ENCODE results near the gene ESRRG.
"Not testable (repeated sequence)": the region's sequence is repeated elsewhere in the genome, so short reads cannot be mapped to it uniquely, and the experiment has no call there.

Gene ESRRG

GRCh38 chr1:216732121-216732520 is 8.9 kb upstream of the ESRRG start:
- no peaks in the 10 kb centered on the region for H3K36me3 Mint-ChIP-seq (ENCODE audit: insufficient read depth)
- ATAC-seq (replicated peaks; ENCODE audit: extremely low read depth, poor library complexity, severe bottlenecking): no peak
- H3K4me1 Mint-ChIP-seq: no peaks in the 10 kb centered on the region
- H3K9me3 Mint-ChIP-seq: peaks cover 19% of the 10 kb centered on the region
- H3K27me3 Mint-ChIP-seq: no peaks in the 10 kb centered on the region
- H3K4me3 Mint-ChIP-seq: no peak overlapping the region
- DNase-seq (ENCODE audit: low spot score in 2 of 2): no peak
- H3K27ac Mint-ChIP-seq (ENCODE audit: low read depth): no peak overlapping the region

- H3K27ac Mint-ChIP-seq (ENCODE audit: low read depth): no peak overlapping the region
- peaks cover 22% of the 10 kb centered on the region for H3K9me3 Mint-ChIP-seq
- H3K4me3 Mint-ChIP-seq: no peak overlapping the region
- DNase-seq (ENCODE audit: low spot score in 2 of 2): no peak
- no peaks in the 10 kb centered on the region for H3K4me1 Mint-ChIP-seq
- no peak for ATAC-seq (replicated peaks; ENCODE audit: extremely low read depth, poor library complexity, severe bottlenecking)
- no peaks in the 10 kb centered on the region for H3K27me3 Mint-ChIP-seq
- no peaks in the 10 kb centered on the region for H3K36me3 Mint-ChIP-seq (ENCODE audit: insufficient read depth)
Measured at GRCh38 chr1:216731562-216731961, 8.3 kb upstream of the ESRRG start.

GRCh38 chr1:216726435-216726834 is 3.2 kb upstream of the ESRRG start:
- H3K27me3 Mint-ChIP-seq: no peaks in the 10 kb centered on the region
- no peak for ATAC-seq (replicated peaks; ENCODE audit: extremely low read depth, poor library complexity, severe bottlenecking)
- H3K9me3 Mint-ChIP-seq: peaks cover 17% of the 10 kb centered on the region
- DNase-seq (ENCODE audit: low spot score in 2 of 2): no peak
- no peak overlapping the region for H3K27ac Mint-ChIP-seq (ENCODE audit: low read depth)
- no peaks in the 10 kb centered on the region for H3K36me3 Mint-ChIP-seq (ENCODE audit: insufficient read depth)
- H3K4me1 Mint-ChIP-seq: no peaks in the 10 kb centered on the region
- H3K4me3 Mint-ChIP-seq: no peak overlapping the region

- H3K27me3 Mint-ChIP-seq: no peaks in the 10 kb centered on the region
- H3K4me3 Mint-ChIP-seq: no peak overlapping the region
- H3K4me1 Mint-ChIP-seq: no peaks in the 10 kb centered on the region
- no peak for ATAC-seq (replicated peaks; ENCODE audit: extremely low read depth, poor library complexity, severe bottlenecking)
- H3K9me3 Mint-ChIP-seq: peaks cover 11% of the 10 kb centered on the region
- no peaks in the 10 kb centered on the region for H3K36me3 Mint-ChIP-seq (ENCODE audit: insufficient read depth)
- DNase-seq (ENCODE audit: low spot score in 2 of 2): no peak
- no peak overlapping the region for H3K27ac Mint-ChIP-seq (ENCODE audit: low read depth)
Measured at GRCh38 chr1:216722821-216723220, 408 bp downstream of the ESRRG start.

- Mint-ChIP-seq H3K9me3 (peaks cover 6% of the 10 kb centered on the region), H3K27me3 (no peaks in the 10 kb centered on the region), H3K36me3 (ENCODE audit: insufficient read depth) (no peaks in the 10 kb centered on the region), H3K4me3 (no peak overlapping the region), H3K4me1 (no peaks in the 10 kb centered on the region), H3K27ac (ENCODE audit: low read depth) (no peak overlapping the region)
- no peak for DNase-seq (ENCODE audit: low spot score in 2 of 2)
- no peak for ATAC-seq (replicated peaks; ENCODE audit: extremely low read depth, poor library complexity, severe bottlenecking)
Measured at GRCh38 chr1:216721863-216722262, 1.4 kb downstream of the ESRRG start.

- no peaks in the 10 kb centered on the region for H3K27me3 Mint-ChIP-seq
- no peaks in the 10 kb centered on the region for H3K9me3 Mint-ChIP-seq
- H3K36me3 Mint-ChIP-seq (ENCODE audit: insufficient read depth): no peaks in the 10 kb centered on the region
- ATAC-seq (replicated peaks; ENCODE audit: extremely low read depth, poor library complexity, severe bottlenecking) (no peak), DNase-seq (ENCODE audit: low spot score in 2 of 2) (no peak)
- no peak overlapping the region for H3K27ac Mint-ChIP-seq (ENCODE audit: low read depth)
- no peaks in the 10 kb centered on the region for H3K4me1 Mint-ChIP-seq
- H3K4me3 Mint-ChIP-seq: no peak overlapping the region
Measured at GRCh38 chr1:216721062-216721461, 2.2 kb downstream of the ESRRG start.

- no peak for ATAC-seq (replicated peaks; ENCODE audit: extremely low read depth, poor library complexity, severe bottlenecking)
- H3K27ac Mint-ChIP-seq (ENCODE audit: low read depth): no peak overlapping the region
- no peak for DNase-seq (ENCODE audit: low spot score in 2 of 2)
- no peaks in the 10 kb centered on the region for H3K27me3 Mint-ChIP-seq
- H3K4me3 Mint-ChIP-seq: no peak overlapping the region
- peaks cover 6% of the 10 kb centered on the region for H3K9me3 Mint-ChIP-seq
- no peaks in the 10 kb centered on the region for H3K36me3 Mint-ChIP-seq (ENCODE audit: insufficient read depth)
- H3K4me1 Mint-ChIP-seq: no peaks in the 10 kb centered on the region
Measured at GRCh38 chr1:216711712-216712111, 11.5 kb downstream of the ESRRG start.

- Mint-ChIP-seq H3K9me3 (peaks cover 6% of the 10 kb centered on the region), H3K36me3 (ENCODE audit: insufficient read depth) (no peaks in the 10 kb centered on the region), H3K4me3 (no peak overlapping the region), H3K27ac (ENCODE audit: low read depth) (no peak overlapping the region), H3K4me1 (no peaks in the 10 kb centered on the region), H3K27me3 (no peaks in the 10 kb centered on the region)
- no peak for ATAC-seq (replicated peaks; ENCODE audit: extremely low read depth, poor library complexity, severe bottlenecking)
- no peak for DNase-seq (ENCODE audit: low spot score in 2 of 2)
Measured at GRCh38 chr1:216710598-216711333, 12.5 kb downstream of the ESRRG start.

- H3K4me3 Mint-ChIP-seq: no peak overlapping the region
- H3K36me3 Mint-ChIP-seq (ENCODE audit: insufficient read depth): no peaks in the 10 kb centered on the region
- no peaks in the 10 kb centered on the region for H3K27me3 Mint-ChIP-seq
- H3K4me1 Mint-ChIP-seq: no peaks in the 10 kb centered on the region
- no peak for ATAC-seq (replicated peaks; ENCODE audit: extremely low read depth, poor library complexity, severe bottlenecking)
- H3K9me3 Mint-ChIP-seq: peaks cover 6% of the 10 kb centered on the region
- DNase-seq (ENCODE audit: low spot score in 2 of 2): no peak
- no peak overlapping the region for H3K27ac Mint-ChIP-seq (ENCODE audit: low read depth)
Measured at GRCh38 chr1:216710055-216710454, 13.2 kb downstream of the ESRRG start.

GRCh38 chr1:216705676-216706075 is 17.6 kb downstream of the ESRRG start:
- DNase-seq (ENCODE audit: low spot score in 2 of 2): no peak

GRCh38 chr1:216704065-216704464 is 19.2 kb downstream of the ESRRG start:
- not testable (repeated sequence) for H3K4me3 Mint-ChIP-seq; H3K36me3 Mint-ChIP-seq (ENCODE audit: insufficient read depth); H3K27ac Mint-ChIP-seq (ENCODE audit: low read depth); H3K4me1 Mint-ChIP-seq; H3K9me3 Mint-ChIP-seq; DNase-seq (ENCODE audit: low spot score in 2 of 2); H3K27me3 Mint-ChIP-seq; ATAC-seq (replicated peaks; ENCODE audit: extremely low read depth, poor library complexity, severe bottlenecking)

More at GRCh38 chr1:216705676-216706075, 17.6 kb downstream of the ESRRG start:
- no peak for ATAC-seq (replicated peaks; ENCODE audit: extremely low read depth, poor library complexity, severe bottlenecking)
- Mint-ChIP-seq H3K9me3 (peaks cover 6% of the 10 kb centered on the region), H3K27me3 (no peaks in the 10 kb centered on the region), H3K27ac (ENCODE audit: low read depth) (no peak overlapping the region), H3K4me3 (no peak overlapping the region), H3K4me1 (no peaks in the 10 kb centered on the region), H3K36me3 (ENCODE audit: insufficient read depth) (no peaks in the 10 kb centered on the region)

GRCh38 chr1:216702170-216702569 is 21.1 kb downstream of the ESRRG start:
- no peaks in the 10 kb centered on the region for H3K27me3 Mint-ChIP-seq
- ATAC-seq (replicated peaks; ENCODE audit: extremely low read depth, poor library complexity, severe bottlenecking): no peak

GRCh38 chr1:216700779-216701178 is 22.4 kb downstream of the ESRRG start:
- no peaks in the 10 kb centered on the region for H3K9me3 Mint-ChIP-seq
- no peaks in the 10 kb centered on the region for H3K4me1 Mint-ChIP-seq
- no peak for ATAC-seq (replicated peaks; ENCODE audit: extremely low read depth, poor library complexity, severe bottlenecking)
- no peak overlapping the region for H3K4me3 Mint-ChIP-seq
- H3K36me3 Mint-ChIP-seq (ENCODE audit: insufficient read depth): no peaks in the 10 kb centered on the region
- no peak for DNase-seq (ENCODE audit: low spot score in 2 of 2)
- H3K27me3 Mint-ChIP-seq: no peaks in the 10 kb centered on the region
- H3K27ac Mint-ChIP-seq (ENCODE audit: low read depth): no peak overlapping the region

More at GRCh38 chr1:216702170-216702569, 21.1 kb downstream of the ESRRG start:
- Mint-ChIP-seq H3K4me3 (no peak overlapping the region), H3K27ac (ENCODE audit: low read depth) (no peak overlapping the region), H3K9me3 (no peaks in the 10 kb centered on the region), H3K36me3 (ENCODE audit: insufficient read depth) (no peaks in the 10 kb centered on the region), H3K4me1 (no peaks in the 10 kb centered on the region)
- no peak for DNase-seq (ENCODE audit: low spot score in 2 of 2)

Data from central memory CD8-positive, alpha-beta T cell (primary cell).